ENCODE measurements around the gene IFT80. TPM values are rescaled to one million over a fixed set of nuclear protein-coding genes. Genes with fewer than 3 reads are reported as not detected.

The IFT80 gene
- total RNA-seq, 6 experiments from 2014 or later = 6.7 to 13.7 (median 8.5) TPM

GRCh38 chr3:160286231-160286630, 112.8 kb downstream of the IFT80 start:
- no peak overlapping the region for H3K4me3 ChIP-seq
- intact Hi-C loops (cut with DNase I) = no loop called here
- DNase-seq (no peak), ATAC-seq (no peak)
- no peaks in the 10 kb centered on the region for H3K36me3 ChIP-seq
- H3K27me3 ChIP-seq = no peaks in the 10 kb centered on the region
- H3K4me1 ChIP-seq = peaks cover 0 to 7% (median 0%) of the 10 kb centered on the region in 4 donors
- WGBS (ENCODE audit: insufficient coverage, low coverage, low lambda C conversion rate, missing lambda C conversion rate) = 50% methylated on average over 1 of the region's 1 CpG
- TF ChIP-seq CTCF (IDR thresholded peaks at IDR 0.05) (no peak), POLR2A (IDR thresholded peaks at IDR 0.05) (no peak)
- no peak overlapping the region for H3K27ac ChIP-seq
- H3K9me3 ChIP-seq = no peaks in the 10 kb centered on the region

- no peaks in the 10 kb centered on the region for H3K27me3 ChIP-seq
- H3K27ac ChIP-seq = no peak overlapping the region
- H3K9me3 ChIP-seq = no peaks in the 10 kb centered on the region
- 100% methylated on average over 1 of the region's 1 CpG for WGBS (ENCODE audit: insufficient coverage, low coverage, low lambda C conversion rate, missing lambda C conversion rate)
- DNase-seq (no peak), ATAC-seq (no peak)
- intact Hi-C loops (cut with DNase I) = no loop called here
- H3K4me1 ChIP-seq = no peaks in the 10 kb centered on the region
- H3K4me3 ChIP-seq = no peak overlapping the region
- TF ChIP-seq POLR2A (IDR thresholded peaks at IDR 0.05) (no peak), CTCF (IDR thresholded peaks at IDR 0.05) (no peak)
- no peaks in the 10 kb centered on the region for H3K36me3 ChIP-seq
These were observed 118.2 kb downstream of the IFT80 start for GRCh38 chr3:160280836-160281235.

GRCh38 chr3:160279657-160280056, 119.4 kb downstream of the IFT80 start:
- intact Hi-C loops (cut with DNase I) = no loop called here
- ATAC-seq (peak in 3 of 4 donors; percentile 47 to 56 (median 55)), DNase-seq (no peak)
- TF ChIP-seq CTCF (IDR thresholded peaks at IDR 0.05) = no peak
- no peak for TF ChIP-seq POLR2A (IDR thresholded peaks at IDR 0.05)
- no peaks in the 10 kb centered on the region for H3K4me1 ChIP-seq
- no peak overlapping the region for H3K27ac ChIP-seq
- H3K4me3 ChIP-seq = no peak overlapping the region
- H3K27me3 ChIP-seq = no peaks in the 10 kb centered on the region
- 41% methylated on average over 2 of the region's 2 CpGs for WGBS (ENCODE audit: insufficient coverage, low coverage, low lambda C conversion rate, missing lambda C conversion rate)
- H3K36me3 ChIP-seq = no peaks in the 10 kb centered on the region
- no peaks in the 10 kb centered on the region for H3K9me3 ChIP-seq

GRCh38 chr3:160278210-160278609, 120.8 kb downstream of the IFT80 start:
- TF ChIP-seq POLR2A (IDR thresholded peaks at IDR 0.05) = no peak
- no peak for TF ChIP-seq CTCF (IDR thresholded peaks at IDR 0.05)
- no peak overlapping the region for H3K27ac ChIP-seq
- no peaks in the 10 kb centered on the region for H3K9me3 ChIP-seq
- WGBS (ENCODE audit: insufficient coverage, low coverage, low lambda C conversion rate, missing lambda C conversion rate) = 96% methylated on average over 3 of the region's 3 CpGs
- intact Hi-C loops (cut with DNase I) = no loop called here
- H3K4me1 ChIP-seq = no peaks in the 10 kb centered on the region
- H3K4me3 ChIP-seq = no peak overlapping the region
- DNase-seq = no peak
- no peaks in the 10 kb centered on the region for H3K27me3 ChIP-seq
- H3K36me3 ChIP-seq = no peaks in the 10 kb centered on the region
- ATAC-seq = no peak

- Histone ChIP-seq H3K27me3 (no peaks in the 10 kb centered on the region), H3K27ac (no peak overlapping the region), H3K9me3 (no peaks in the 10 kb centered on the region), H3K36me3 (no peaks in the 10 kb centered on the region), H3K4me1 (peaks cover 0 to 2% (median 0%) of the 10 kb centered on the region in 4 donors), H3K4me3 (no peak overlapping the region)
- no peak for ATAC-seq
- intact Hi-C loops (cut with DNase I) = no loop called here
- TF ChIP-seq CTCF (IDR thresholded peaks at IDR 0.05) = no peak
- no peak for TF ChIP-seq POLR2A (IDR thresholded peaks at IDR 0.05)
- WGBS (ENCODE audit: insufficient coverage, low coverage, low lambda C conversion rate, missing lambda C conversion rate) = 90% methylated on average over 2 of the region's 2 CpGs
- no peak for DNase-seq
These were observed 133.9 kb downstream of the IFT80 start for GRCh38 chr3:160265088-160265487.
